HG03159 (cell line): Measurements from ENCODE around the gene KLK11.
"Not testable (repeated sequence)": the region's sequence is repeated elsewhere in the genome, so short reads cannot be mapped to it uniquely, and the experiment has no call there.

Experiments used
- ATAC-seq: cut with Tn5 transposase; IDR thresholded peaks from one replicate; pipeline ENCODE4 v1.9.1; 2021; ENCODE audit warnings: mild to moderate bottlenecking, moderate library complexity; ENCODE audit not compliant: unreplicated experiment

Gene KLK11

GRCh38 chr19:51006406-51006805 is 20.0 kb downstream of the KLK11 start:
- ATAC-seq: no peak

- no peak for ATAC-seq
Measured at GRCh38 chr19:51005248-51005647, 21.2 kb downstream of the KLK11 start.

- no peak for ATAC-seq
Measured at GRCh38 chr19:51003316-51003715, 23.1 kb downstream of the KLK11 start.

GRCh38 chr19:51002542-51003311 is 23.7 kb downstream of the KLK11 start:
- ATAC-seq: no peak

- ATAC-seq: no peak
Measured at GRCh38 chr19:51002089-51002532, 24.3 kb downstream of the KLK11 start.

- ATAC-seq: no peak
Measured at GRCh38 chr19:51001515-51001914, 24.9 kb downstream of the KLK11 start, which contains the start of gene KLK8. Gene KLK8 (minus strand): TSS chr19:51001604. CDS start chr19:51001167, 437 bp downstream.

GRCh38 chr19:51000981-51001380 is 25.4 kb downstream of the KLK11 start:
- no peak for ATAC-seq

- no peak for ATAC-seq
Measured at GRCh38 chr19:51000426-51000825, 26.0 kb downstream of the KLK11 start.

GRCh38 chr19:50998686-50999085 is 27.7 kb downstream of the KLK11 start:
- no peak for ATAC-seq

GRCh38 chr19:50998061-50998460 is 28.4 kb downstream of the KLK11 start:
- ATAC-seq: no peak

GRCh38 chr19:50994129-50994528 is 32.3 kb downstream of the KLK11 start:
- ATAC-seq: no peak

- no peak for ATAC-seq
Measured at GRCh38 chr19:50992666-50993035, 33.8 kb downstream of the KLK11 start.

GRCh38 chr19:50984416-50984815 is 42.0 kb downstream of the KLK11 start:
- ATAC-seq: not testable (repeated sequence)

- ATAC-seq: no peak
Measured at GRCh38 chr19:50983625-50984292, 42.7 kb downstream of the KLK11 start, which contains the start of gene KLK7. Gene KLK7 (minus strand): TSS chr19:50983917. CDS start chr19:50982399, 1,518 bp downstream.

GRCh38 chr19:50982186-50982585 is 44.2 kb downstream of the KLK11 start:
- no peak for ATAC-seq

GRCh38 chr19:50981587-50982146 is 44.7 kb downstream of the KLK11 start:
- no peak for ATAC-seq

- no peak for ATAC-seq
Measured at GRCh38 chr19:50980208-50980607, 46.2 kb downstream of the KLK11 start.

- no peak for ATAC-seq
Measured at GRCh38 chr19:50979758-50980157, 46.7 kb downstream of the KLK11 start.

- no peak for ATAC-seq
Measured at GRCh38 chr19:50978772-50979390, 47.5 kb downstream of the KLK11 start.

- no peak for ATAC-seq
Measured at GRCh38 chr19:50977626-50978025, 48.8 kb downstream of the KLK11 start.

GRCh38 chr19:50975766-50976165 is 50.6 kb downstream of the KLK11 start:
- ATAC-seq: no peak
